HepG2 (cell line): Measurements from ENCODE around the gene NOS1AP. TPM values are rescaled to one million over a fixed set of nuclear protein-coding genes. Genes with fewer than 3 reads are reported as not detected.

ENCODE experiments used
- AHR ChIP-seq: IDR thresholded peaks from 2 replicates; pipeline ENCODE4 v1.6.1; 2018; ENCODE audit warnings: missing genetic modification reagents, missing compliant biosample characterization
- FOXA1 ChIP-seq, 2 experiments: fragments of 450-650 bp in 1 of 2; sonication (generic) in 1 of 2; formaldehyde crosslinking in 1 of 2; IDR thresholded peaks; 2 replicates each; pipeline versions ENCODE4 v1.4.0 to v1.6.1; 2016 to 2020; ENCODE audit warnings: missing genetic modification reagents in 1 of 2
- KDM6A ChIP-seq: IDR thresholded peaks from 2 replicates; pipeline ENCODE4 v1.6.1; 2016; ENCODE audit warnings: low read depth
- TBL1XR1 ChIP-seq: fragments of 150-350 bp; IDR thresholded peaks from 2 replicates; pipeline ENCODE4 v1.6.1; 2014; ENCODE audit warnings: borderline replicate concordance, low read length; ENCODE audit not compliant: partially characterized antibody
- ZBTB34 ChIP-seq: sonication (generic); formaldehyde crosslinking; IDR thresholded peaks from 2 replicates; pipeline ENCODE4 v1.8.0; 2022; ENCODE audit warnings: mild to moderate bottlenecking, missing genetic modification reagents
- ZGPAT ChIP-seq: IDR thresholded peaks from 2 replicates; pipeline ENCODE4 v1.6.1; 2016; ENCODE audit warnings: mild to moderate bottlenecking
- ZMAT5 ChIP-seq: sonication (generic); formaldehyde crosslinking; IDR thresholded peaks from 2 replicates; pipeline ENCODE4 v1.5.0; 2020; ENCODE audit warnings: mild to moderate bottlenecking, low read depth, missing genetic modification reagents, borderline replicate concordance
- ZNF10 ChIP-seq: sonication (generic); formaldehyde crosslinking; IDR thresholded peaks from 2 replicates; pipeline ENCODE4 v1.4.0; 2020; ENCODE audit warnings: mild to moderate bottlenecking, low read depth, missing genetic modification reagents, borderline replicate concordance
- ZNF264 ChIP-seq: sonication (generic); formaldehyde crosslinking; IDR thresholded peaks from 2 replicates; pipeline ENCODE4 v1.4.0; 2020; ENCODE audit warnings: missing genetic modification reagents
- ZNF274 ChIP-seq: sonication (generic); formaldehyde crosslinking; IDR thresholded peaks from 2 replicates; pipeline ENCODE4 v1.5.1; 2020; ENCODE audit warnings: mild to moderate bottlenecking, missing genetic modification reagents
- ZNF383 ChIP-seq: sonication (generic); formaldehyde crosslinking; IDR thresholded peaks from 2 replicates; pipeline ENCODE4 v1.4.0; 2020; ENCODE audit warnings: missing genetic modification reagents, mild to moderate bottlenecking, borderline replicate concordance
- ZNF589 ChIP-seq: sonication (generic); formaldehyde crosslinking; conservative IDR thresholded peaks from 2 replicates; pipeline ENCODE4 v1.8.0; 2022; ENCODE audit warnings: mild to moderate bottlenecking, moderate library complexity, missing genetic modification reagents
- ZNF607 ChIP-seq: sonication (generic); formaldehyde crosslinking; IDR thresholded peaks from 2 replicates; pipeline ENCODE4 v1.5.1; 2020; ENCODE audit warnings: missing genetic modification reagents, mild to moderate bottlenecking, borderline replicate concordance
- polyA plus RNA-seq, 8 experiments: library from polyadenylated mRNA; depleted of rRNA in 3 of 8; stranded (reverse) in 7 of 8; unstranded in 1 of 8; fragments of >200 nt; fragmentation: Illumina TruSeq in 4 of 8; extraction: Trizol in 4 of 8; gene quantifications; 2 replicates each; pipeline versions ENCODE4 v1.2.1 to v1.2.3, GENCODE V29; 2011 to 2016; ENCODE audit warnings: low read depth in 4 of 8, missing spikeins in 1 of 8, mixed read lengths in 1 of 8; ENCODE audit not compliant: insufficient read depth in 1 of 8
- total RNA-seq, 5 experiments: library from RNA; depleted of rRNA; stranded (reverse); fragments of >200 nt; fragmentation: Illumina TruSeq; extraction: Trizol; gene quantifications; 2 replicates each; pipeline ENCODE4 v1.2.3, GENCODE V29; 2016; ENCODE audit warnings: low read depth in 1 of 5
- TF ChIP-seq, protein P1 (sequence below): sonication (generic); formaldehyde crosslinking; IDR thresholded peaks from 2 replicates; pipeline ENCODE4 v1.4.0; 2020; ENCODE audit warnings: missing genetic modification reagents
- TF ChIP-seq, protein P2 (sequence below): sonication (generic); formaldehyde crosslinking; IDR thresholded peaks from 2 replicates; pipeline ENCODE4 v1.8.1; 2022; ENCODE audit warnings: mild to moderate bottlenecking, missing genetic modification reagents
- TF ChIP-seq, protein P3 (sequence below): sonication (generic); formaldehyde crosslinking; IDR thresholded peaks from 2 replicates; pipeline ENCODE4 v1.4.0; 2020; ENCODE audit warnings: low read depth, mild to moderate bottlenecking, missing genetic modification reagents
- TF ChIP-seq, protein P4 (sequence below): sonication (generic); formaldehyde crosslinking; IDR thresholded peaks from 2 replicates; pipeline ENCODE4 v1.4.0; 2020; ENCODE audit warnings: missing genetic modification reagents, borderline replicate concordance
- TF ChIP-seq, protein P5 (sequence below): sonication (generic); formaldehyde crosslinking; IDR thresholded peaks from 2 replicates; pipeline ENCODE4 v1.8.0; 2022; ENCODE audit warnings: missing genetic modification reagents, low read depth, mild to moderate bottlenecking, borderline replicate concordance

Gene NOS1AP
- total and polyA plus RNA-seq, 2 of the 13 experiments (the other 11 are each of a cell fraction or from before 2014, with no cell fraction given), result 2.0 to 3.3 TPM

GRCh38 chr1:162069334-162070093 is at the start of gene NOS1AP (continued):
- TF ChIP-seq TBL1XR1, result no peak
- TF ChIP-seq ZNF589 (CRISPR knock-in tag), result no peak
- TF ChIP-seq, protein P1, sequence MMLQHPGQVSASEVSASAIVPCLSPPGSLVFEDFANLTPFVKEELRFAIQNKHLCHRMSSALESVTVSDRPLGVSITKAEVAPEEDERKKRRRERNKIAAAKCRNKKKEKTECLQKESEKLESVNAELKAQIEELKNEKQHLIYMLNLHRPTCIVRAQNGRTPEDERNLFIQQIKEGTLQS (CRISPR knock-in tag), result 0 out of 2 replicates have a peak, but pooled peaks have one; percentile 35
- TF ChIP-seq, protein P2, sequence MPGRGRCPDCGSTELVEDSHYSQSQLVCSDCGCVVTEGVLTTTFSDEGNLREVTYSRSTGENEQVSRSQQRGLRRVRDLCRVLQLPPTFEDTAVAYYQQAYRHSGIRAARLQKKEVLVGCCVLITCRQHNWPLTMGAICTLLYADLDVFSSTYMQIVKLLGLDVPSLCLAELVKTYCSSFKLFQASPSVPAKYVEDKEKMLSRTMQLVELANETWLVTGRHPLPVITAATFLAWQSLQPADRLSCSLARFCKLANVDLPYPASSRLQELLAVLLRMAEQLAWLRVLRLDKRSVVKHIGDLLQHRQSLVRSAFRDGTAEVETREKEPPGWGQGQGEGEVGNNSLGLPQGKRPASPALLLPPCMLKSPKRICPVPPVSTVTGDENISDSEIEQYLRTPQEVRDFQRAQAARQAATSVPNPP (CRISPR knock-in tag), result no peak
- no peak for TF ChIP-seq ZNF274 (CRISPR knock-in tag)
- TF ChIP-seq, protein P3, sequence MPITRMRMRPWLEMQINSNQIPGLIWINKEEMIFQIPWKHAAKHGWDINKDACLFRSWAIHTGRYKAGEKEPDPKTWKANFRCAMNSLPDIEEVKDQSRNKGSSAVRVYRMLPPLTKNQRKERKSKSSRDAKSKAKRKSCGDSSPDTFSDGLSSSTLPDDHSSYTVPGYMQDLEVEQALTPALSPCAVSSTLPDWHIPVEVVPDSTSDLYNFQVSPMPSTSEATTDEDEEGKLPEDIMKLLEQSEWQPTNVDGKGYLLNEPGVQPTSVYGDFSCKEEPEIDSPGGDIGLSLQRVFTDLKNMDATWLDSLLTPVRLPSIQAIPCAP (CRISPR knock-in tag), result no peak
- no peak for TF ChIP-seq ZBTB34
- TF ChIP-seq, protein P4, sequence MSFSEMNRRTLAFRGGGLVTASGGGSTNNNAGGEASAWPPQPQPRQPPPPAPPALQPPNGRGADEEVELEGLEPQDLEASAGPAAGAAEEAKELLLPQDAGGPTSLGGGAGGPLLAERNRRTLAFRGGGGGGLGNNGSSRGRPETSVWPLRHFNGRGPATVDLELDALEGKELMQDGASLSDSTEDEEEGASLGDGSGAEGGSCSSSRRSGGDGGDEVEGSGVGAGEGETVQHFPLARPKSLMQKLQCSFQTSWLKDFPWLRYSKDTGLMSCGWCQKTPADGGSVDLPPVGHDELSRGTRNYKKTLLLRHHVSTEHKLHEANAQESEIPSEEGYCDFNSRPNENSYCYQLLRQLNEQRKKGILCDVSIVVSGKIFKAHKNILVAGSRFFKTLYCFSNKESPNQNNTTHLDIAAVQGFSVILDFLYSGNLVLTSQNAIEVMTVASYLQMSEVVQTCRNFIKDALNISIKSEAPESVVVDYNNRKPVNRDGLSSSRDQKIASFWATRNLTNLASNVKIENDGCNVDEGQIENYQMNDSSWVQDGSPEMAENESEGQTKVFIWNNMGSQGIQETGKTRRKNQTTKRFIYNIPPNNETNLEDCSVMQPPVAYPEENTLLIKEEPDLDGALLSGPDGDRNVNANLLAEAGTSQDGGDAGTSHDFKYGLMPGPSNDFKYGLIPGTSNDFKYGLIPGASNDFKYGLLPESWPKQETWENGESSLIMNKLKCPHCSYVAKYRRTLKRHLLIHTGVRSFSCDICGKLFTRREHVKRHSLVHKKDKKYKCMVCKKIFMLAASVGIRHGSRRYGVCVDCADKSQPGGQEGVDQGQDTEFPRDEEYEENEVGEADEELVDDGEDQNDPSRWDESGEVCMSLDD, result no peak
- TF ChIP-seq ZNF10 (CRISPR knock-in tag), result no peak
- TF ChIP-seq ZMAT5, result no peak
- TF ChIP-seq, protein P5, sequence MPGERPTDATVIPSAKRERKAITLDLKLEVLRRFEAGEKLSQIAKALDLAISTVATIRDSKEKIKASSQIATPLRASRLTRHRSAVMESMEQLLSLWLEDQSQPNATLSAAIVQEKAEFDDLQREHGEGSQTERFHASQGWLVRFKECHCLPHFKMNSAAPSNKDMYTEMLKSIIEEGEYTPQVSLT, result no peak
- TF ChIP-seq FOXA1 (IDR thresholded peaks at IDR 0.05), result no peak
- TF ChIP-seq FOXA1 (CRISPR knock-in tag; IDR thresholded peaks at IDR 0.05), result no peak
- no peak for TF ChIP-seq ZNF383 (CRISPR knock-in tag)
- TF ChIP-seq ZNF607 (CRISPR knock-in tag), result peak; percentile 64
- TF ChIP-seq AHR, result no peak
- no peak for TF ChIP-seq ZNF264 (CRISPR knock-in tag)
- no peak for TF ChIP-seq KDM6A (CRISPR knock-in tag)
- TF ChIP-seq ZGPAT (CRISPR knock-in tag), result peak; percentile 51; the same call in 1 of the 2 replicates
